Measurements from ENCODE around the gene VOPP1. TPM values are rescaled to one million over a fixed set of nuclear protein-coding genes. Genes with fewer than 3 reads are reported as not detected.
A peak's percentile ranks its signal among the peaks of the same experiment; 100 is the strongest.

VOPP1 gene
- total RNA-seq, 1 experiment from 2014 or later, result 60.2 TPM

DNA sequence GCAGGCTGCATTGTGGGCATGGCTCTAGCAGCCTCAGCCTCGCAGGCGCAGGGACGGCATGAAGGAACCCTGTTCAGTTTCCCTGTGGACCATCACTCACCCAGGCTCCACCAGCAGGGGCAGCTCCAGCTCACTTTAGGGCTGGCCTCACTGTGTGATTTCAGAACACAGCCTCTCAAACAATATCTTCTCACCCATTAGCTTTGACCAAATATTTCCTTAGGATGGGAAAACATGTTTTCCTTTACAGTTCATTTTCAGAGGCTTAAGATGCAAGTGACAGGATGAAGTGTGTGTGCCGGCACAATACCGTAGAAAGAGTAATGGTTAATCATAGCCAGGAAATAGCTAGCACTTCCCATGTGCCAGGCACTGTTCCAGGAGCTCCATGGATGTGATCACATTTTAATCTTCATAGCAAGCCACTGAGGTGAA is 149.0 kb downstream of the VOPP1 start:
- POLR2A ChIA-PET (ENCODE audit: unreplicated experiment), result no interaction called here
- H3K4me1 ChIP-seq (ENCODE audit: insufficient read depth, low read length), result peaks cover 7% of the 10 kb centered on the region
- H3K4me3 ChIP-seq (ENCODE audit: low read length), result no peak overlapping the region
- H3K79me2 ChIP-seq (ENCODE audit: low read length), result no peaks in the 10 kb centered on the region
- no peak overlapping the region for H3K4me2 ChIP-seq (ENCODE audit: low read length)
- H3F3A ChIP-seq (ENCODE audit: low read length, unreplicated experiment), result no peaks in the 10 kb centered on the region
- CTCF ChIA-PET, result no interaction called here
- intact Hi-C loops (cut with micrococcal nuclease), result no loop called here
- H3K9me2 ChIP-seq (replicated peaks; ENCODE audit: low read length), result no peaks in the 10 kb centered on the region
- BruUV-seq (replicated peaks), result no TSS peak
- H4K20me1 ChIP-seq (ENCODE audit: low read length), result no peaks in the 10 kb centered on the region
- TF ChIP-seq EZH2phosphoT487 (IDR thresholded peaks at IDR 0.05; ENCODE audit: borderline replicate concordance, low read length) (no peak), EZH2 (IDR thresholded peaks at IDR 0.05; ENCODE audit: low read length, unreplicated experiment) (no peak)
- TF ChIP-seq, protein P1, sequence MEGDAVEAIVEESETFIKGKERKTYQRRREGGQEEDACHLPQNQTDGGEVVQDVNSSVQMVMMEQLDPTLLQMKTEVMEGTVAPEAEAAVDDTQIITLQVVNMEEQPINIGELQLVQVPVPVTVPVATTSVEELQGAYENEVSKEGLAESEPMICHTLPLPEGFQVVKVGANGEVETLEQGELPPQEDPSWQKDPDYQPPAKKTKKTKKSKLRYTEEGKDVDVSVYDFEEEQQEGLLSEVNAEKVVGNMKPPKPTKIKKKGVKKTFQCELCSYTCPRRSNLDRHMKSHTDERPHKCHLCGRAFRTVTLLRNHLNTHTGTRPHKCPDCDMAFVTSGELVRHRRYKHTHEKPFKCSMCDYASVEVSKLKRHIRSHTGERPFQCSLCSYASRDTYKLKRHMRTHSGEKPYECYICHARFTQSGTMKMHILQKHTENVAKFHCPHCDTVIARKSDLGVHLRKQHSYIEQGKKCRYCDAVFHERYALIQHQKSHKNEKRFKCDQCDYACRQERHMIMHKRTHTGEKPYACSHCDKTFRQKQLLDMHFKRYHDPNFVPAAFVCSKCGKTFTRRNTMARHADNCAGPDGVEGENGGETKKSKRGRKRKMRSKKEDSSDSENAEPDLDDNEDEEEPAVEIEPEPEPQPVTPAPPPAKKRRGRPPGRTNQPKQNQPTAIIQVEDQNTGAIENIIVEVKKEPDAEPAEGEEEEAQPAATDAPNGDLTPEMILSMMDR (conservative IDR thresholded peaks at IDR 0.05; ENCODE audit: low read depth, low read length), result no peak
- H3K9me3 ChIP-seq (ENCODE audit: low read length), result no peaks in the 10 kb centered on the region
- no peak overlapping the region for H2AFZ ChIP-seq (ENCODE audit: low read length)
- no peaks in the 10 kb centered on the region for H3K27me3 ChIP-seq (ENCODE audit: low read length)
- H3K9ac ChIP-seq (ENCODE audit: low read length), result no peak overlapping the region
- no peak overlapping the region for H3K27ac ChIP-seq (ENCODE audit: low read length)
- no peaks in the 10 kb centered on the region for H3K36me3 ChIP-seq (ENCODE audit: low read depth, low read length)
- peak; percentile 35; the same call in 1 of the 2 replicates for ATAC-seq
- no peak for DNase-seq

Other genes with a start within 250 kb of the VOPP1 start
- 12.7 and 24.6 TPM in 2 replicates for gene LANCL2, start 207.2 kb downstream of the VOPP1 start, total RNA-seq (2014; rRNA removed)